Smooth muscle cell (in vitro differentiated cells): ENCODE data around the gene FBXW7. TPM values are rescaled to one million over a fixed set of nuclear protein-coding genes. Genes with fewer than 3 reads are reported as not detected.

Experiments
- DNase-seq: peaks from one replicate; lab custom pipeline; 2025; ENCODE audit not compliant: unreplicated experiment; lab: John Stamatoyannopoulos, UW
- H2AFZ ChIP-seq: fragments of 200-600 bp; sonication (generic); 2 replicates; pipeline ENCODE4 v1.6.0; 2016; ENCODE audit warnings: antibody characterized with exemption, low read depth, mild to moderate bottlenecking
- H3F3A ChIP-seq: fragments of 200-600 bp; sonication (generic); 2 replicates; pipeline ENCODE4 v1.6.0; 2017; ENCODE audit warnings: antibody characterized with exemption, low read depth
- H3K27ac ChIP-seq: fragments of 200-600 bp; sonication (generic); 2 replicates; pipeline ENCODE4 v1.5.1; 2016; ENCODE audit warnings: low read depth, mild to moderate bottlenecking
- H3K27me3 ChIP-seq: fragments of 200-600 bp; sonication (generic); 2 replicates; pipeline ENCODE4 v1.6.1; 2016; ENCODE audit warnings: low read depth, mild to moderate bottlenecking
- H3K36me3 ChIP-seq: fragments of 200-600 bp; sonication (generic); 2 replicates; pipeline ENCODE4 v1.5.1; 2016; ENCODE audit warnings: low read depth
- H3K4me1 ChIP-seq: fragments of 200-600 bp; sonication (generic); 2 replicates; pipeline ENCODE4 v1.5.1; 2016; ENCODE audit warnings: low read depth
- H3K4me2 ChIP-seq: fragments of 200-600 bp; sonication (generic); 2 replicates; pipeline ENCODE4 v1.6.0; 2016; ENCODE audit warnings: mild to moderate bottlenecking
- H3K4me3 ChIP-seq: fragments of 200-600 bp; sonication (generic); 2 replicates; pipeline ENCODE4 v1.5.1; 2016; ENCODE audit warnings: mild to moderate bottlenecking
- H3K79me2 ChIP-seq: fragments of 200-600 bp; sonication (generic); 2 replicates; pipeline ENCODE4 v1.6.0; 2016; ENCODE audit warnings: low read depth, mild to moderate bottlenecking
- H3K9ac ChIP-seq: fragments of 200-600 bp; sonication (generic); 2 replicates; pipeline ENCODE4 v1.6.0; 2016; ENCODE audit warnings: low read depth
- H3K9me3 ChIP-seq: fragments of 200-600 bp; sonication (generic); replicated peaks from 2 replicates; pipeline ENCODE4 v1.5.1; 2016; ENCODE audit warnings: low read depth
- H4K20me1 ChIP-seq: fragments of 200-600 bp; sonication (generic); 2 replicates; pipeline ENCODE4 v1.6.0; 2016; ENCODE audit warnings: low read depth
- CTCF ChIP-seq: fragments of 200-600 bp; sonication (generic); IDR thresholded peaks from 2 replicates; pipeline ENCODE4 v1.5.1; 2017; ENCODE audit warnings: borderline replicate concordance, mild to moderate bottlenecking, antibody characterized with exemption; ENCODE audit not compliant: insufficient read depth, poor library complexity, severe bottlenecking
- WGBS: methylation state at CpG from one replicate; pipeline ENCODE4 v1.1.7; 2016; ENCODE audit warnings: low lambda C conversion rate; 5-methylcytosine and 5-hydroxymethylcytosine counted together
- polyA plus RNA-seq: library from polyadenylated mRNA; unstranded; fragments of >200 nt; fragmentation: Nextera tagmentation; extraction: Ambion mirVana; gene quantifications from 2 replicates; pipeline ENCODE4 v1.2.1, GENCODE V29; 2016
- total RNA-seq: library from RNA; depleted of rRNA; stranded (reverse); fragments of >200 nt; gene quantifications from 2 replicates; pipeline ENCODE4 v1.2.3, GENCODE V29; 2014

The FBXW7 gene
- total and polyA plus RNA-seq, 2 experiments from 2014 or later: 16.4 to 31.6 TPM

- 95% methylated on average over 2 of the region's 2 CpGs for WGBS
- no peaks in the 10 kb centered on the region for H4K20me1 ChIP-seq
- no peak overlapping the region for H2AFZ ChIP-seq
- peaks cover 8% of the 10 kb centered on the region for H3K4me1 ChIP-seq
- H3K4me2 ChIP-seq: no peak overlapping the region
- no peak overlapping the region for H3K27ac ChIP-seq
- no peaks in the 10 kb centered on the region for H3K27me3 ChIP-seq
- H3K9ac ChIP-seq: no peak overlapping the region
- no peak for TF ChIP-seq CTCF
- H3K79me2 ChIP-seq: peaks cover 53% of the 10 kb centered on the region
- peaks cover 4% of the 10 kb centered on the region for H3F3A ChIP-seq
- no peaks in the 10 kb centered on the region for H3K9me3 ChIP-seq
- no peak overlapping the region for H3K4me3 ChIP-seq
- DNase-seq: no peak
- no peaks in the 10 kb centered on the region for H3K36me3 ChIP-seq
These were observed 53.7 kb downstream of the FBXW7 start for GRCh38 chr4:152482211-152482610.

- Histone ChIP-seq H3K9ac (no peak overlapping the region), H3K4me2 (no peak overlapping the region), H3K4me1 (peaks cover under 1% of the 10 kb centered on the region), H3K36me3 (no peaks in the 10 kb centered on the region), H3K4me3 (no peak overlapping the region), H3F3A (peaks cover 2% of the 10 kb centered on the region), H2AFZ (no peak overlapping the region), H3K27ac (no peak overlapping the region), H3K27me3 (no peaks in the 10 kb centered on the region), H4K20me1 (peaks cover 11% of the 10 kb centered on the region), H3K79me2 (peaks cover 61% of the 10 kb centered on the region), H3K9me3 (no peaks in the 10 kb centered on the region)
- DNase-seq: no peak
- WGBS: 97% methylated on average over 2 of the region's 2 CpGs
- no peak for TF ChIP-seq CTCF
These were observed 55.0 kb downstream of the FBXW7 start for GRCh38 chr4:152480901-152481300.

- no peak overlapping the region for H3K4me3 ChIP-seq
- H3F3A ChIP-seq: no peaks in the 10 kb centered on the region
- H3K4me2 ChIP-seq: no peak overlapping the region
- no peak for TF ChIP-seq CTCF
- peaks cover 66% of the 10 kb centered on the region for H3K79me2 ChIP-seq
- H3K4me1 ChIP-seq: no peaks in the 10 kb centered on the region
- no peaks in the 10 kb centered on the region for H3K9me3 ChIP-seq
- no peak overlapping the region for H2AFZ ChIP-seq
- no peak overlapping the region for H3K27ac ChIP-seq
- no peaks in the 10 kb centered on the region for H3K27me3 ChIP-seq
- no peaks in the 10 kb centered on the region for H3K36me3 ChIP-seq
- peaks cover 17% of the 10 kb centered on the region for H4K20me1 ChIP-seq
- no peak for DNase-seq
- no peak overlapping the region for H3K9ac ChIP-seq
These were observed 55.6 kb downstream of the FBXW7 start for GRCh38 chr4:152480326-152480725.

GRCh38 chr4:152479428-152480026 is 56.4 kb downstream of the FBXW7 start:
- Histone ChIP-seq H3K27ac (no peak overlapping the region), H2AFZ (no peak overlapping the region), H3K4me1 (no peaks in the 10 kb centered on the region), H4K20me1 (peaks cover 21% of the 10 kb centered on the region), H3K36me3 (no peaks in the 10 kb centered on the region), H3K79me2 (peaks cover 66% of the 10 kb centered on the region), H3K9me3 (no peaks in the 10 kb centered on the region), H3F3A (no peaks in the 10 kb centered on the region), H3K27me3 (no peaks in the 10 kb centered on the region), H3K4me3 (no peak overlapping the region), H3K9ac (no peak overlapping the region), H3K4me2 (no peak overlapping the region)
- no peak for DNase-seq
- no peak for TF ChIP-seq CTCF
- WGBS: 89% methylated on average over 5 of the region's 5 CpGs
